RWPE2 (cell line): ENCODE data around the gene ATCAY.
"Not testable (repeated sequence)": the region's sequence is repeated elsewhere in the genome, so short reads cannot be mapped to it uniquely, and the experiment has no call there.

Source experiments
- ATAC-seq: fragments of 200-7000 bp; cut with Tn5 transposase; 3 replicates; pipeline ENCODE4 v1.9.1; 2021; ENCODE audit warnings: low read depth
- DNase-seq: peaks from one replicate; pipeline ENCODE4 v3.0.0-alpha.2; 2020; ENCODE audit warnings: low spot score
- H3K27ac ChIP-seq: fragments of 450-650 bp; 2 replicates; pipeline ENCODE4 v1.5.1; 2017; ENCODE audit warnings: mild to moderate bottlenecking; ENCODE audit not compliant: poor library complexity, severe bottlenecking
- H3K27me3 ChIP-seq: fragments of 250-450 bp; sonication (Bioruptor Pico); 2 replicates; pipeline ENCODE4 v1.5.1; 2021; ENCODE audit warnings: mild to moderate bottlenecking, moderate library complexity; ENCODE audit not compliant: insufficient read depth, poor library complexity, severe bottlenecking
- H3K36me3 ChIP-seq: fragments of 250-450 bp; sonication (Bioruptor Pico); 2 replicates; pipeline ENCODE4 v1.5.1; 2020; ENCODE audit warnings: low read depth, mild to moderate bottlenecking, moderate library complexity
- H3K4me1 ChIP-seq: fragments of 250-450 bp; sonication (Bioruptor Pico); 2 replicates; pipeline ENCODE4 v1.5.1; 2021; ENCODE audit warnings: mild to moderate bottlenecking, moderate library complexity; ENCODE audit not compliant: insufficient read depth, poor library complexity, severe bottlenecking
- H3K4me3 ChIP-seq: fragments of 250-450 bp; sonication (Bioruptor Pico); 2 replicates; pipeline ENCODE4 v1.5.1; 2021; ENCODE audit warnings: mild to moderate bottlenecking, moderate library complexity; ENCODE audit not compliant: severe bottlenecking
- H3K9me3 ChIP-seq: fragments of 250-450 bp; sonication (Bioruptor Pico); 2 replicates; pipeline ENCODE4 v1.5.1; 2021; ENCODE audit warnings: mild to moderate bottlenecking, moderate library complexity; ENCODE audit not compliant: severe bottlenecking
- CTCF ChIP-seq: fragments of 450-650 bp; IDR thresholded peaks from one replicate; pipeline ENCODE4 v1.5.1; 2017; ENCODE audit warnings: mild to moderate bottlenecking, moderate library complexity; ENCODE audit not compliant: poor library complexity, severe bottlenecking

Gene ATCAY

GRCh38 chr19:3868770-3869456 lies 11.6 kb upstream of the ATCAY start, which contains the start of gene ZFR2:
ZFR2 (minus strand) TSS chr19:3869038; CDS start chr19:3869017, 21 bp downstream.
- no peak for TF ChIP-seq CTCF
- peaks cover 33% of the 10 kb centered on the region for H3K27me3 ChIP-seq

GRCh38 chr19:3873151-3873550 lies 7.3 kb upstream of the ATCAY start:
- H3K4me1 ChIP-seq, result no peaks in the 10 kb centered on the region
- H3K27me3 ChIP-seq, result peaks cover 12% of the 10 kb centered on the region
- DNase-seq, result no peak
- no peak overlapping the region for H3K27ac ChIP-seq
- H3K4me3 ChIP-seq, result no peak overlapping the region
- no peak for ATAC-seq
- TF ChIP-seq CTCF, result no peak
- no peaks in the 10 kb centered on the region for H3K9me3 ChIP-seq
- H3K36me3 ChIP-seq, result no peaks in the 10 kb centered on the region

More at GRCh38 chr19:3868770-3869456, 11.6 kb upstream of the ATCAY start, which contains the start of gene ZFR2:
- Histone ChIP-seq H3K36me3 (no peaks in the 10 kb centered on the region), H3K9me3 (no peaks in the 10 kb centered on the region), H3K27ac (no peak within 1 kb of the TSS), H3K4me1 (no peaks in the 10 kb centered on the region), H3K4me3 (no peak within 1 kb of the TSS)
- DNase-seq (no peak), ATAC-seq (no peak)

- not testable (repeated sequence) for H3K36me3 ChIP-seq, ATAC-seq, H3K27ac ChIP-seq, H3K4me1 ChIP-seq, H3K27me3 ChIP-seq, H3K9me3 ChIP-seq, DNase-seq, H3K4me3 ChIP-seq
Measured at GRCh38 chr19:3874695-3875094, 5.8 kb upstream of the ATCAY start.

GRCh38 chr19:3879656-3880055 lies 829 bp upstream of the ATCAY start:
- TF ChIP-seq CTCF, result no peak
- Histone ChIP-seq H3K9me3 (no peaks in the 10 kb centered on the region), H3K4me3 (no peak overlapping the region), H3K36me3 (no peaks in the 10 kb centered on the region), H3K27me3 (peaks cover 22% of the 10 kb centered on the region), H3K4me1 (no peaks in the 10 kb centered on the region), H3K27ac (no peak overlapping the region)
- no peak for DNase-seq
- ATAC-seq, result no peak

- no peak for DNase-seq
Measured at GRCh38 chr19:3881272-3882040, 971 bp downstream of the ATCAY start.

More at GRCh38 chr19:3881272-3882040, 971 bp downstream of the ATCAY start:
- no peaks in the 10 kb centered on the region for H3K4me1 ChIP-seq
- no peak overlapping the region for H3K4me3 ChIP-seq
- peaks cover 22% of the 10 kb centered on the region for H3K27me3 ChIP-seq
- no peaks in the 10 kb centered on the region for H3K9me3 ChIP-seq
- TF ChIP-seq CTCF, result no peak
- no peak for ATAC-seq
- H3K36me3 ChIP-seq, result no peaks in the 10 kb centered on the region
- H3K27ac ChIP-seq, result no peak overlapping the region
